HG03571 (cell line): ENCODE results near the gene PREX1.
"Not testable (repeated sequence)": the region's sequence is repeated elsewhere in the genome, so short reads cannot be mapped to it uniquely, and the experiment has no call there.

Experiments
- ATAC-seq: cut with Tn5 transposase; IDR thresholded peaks from one replicate; pipeline ENCODE4 v1.9.1; 2021; ENCODE audit not compliant: unreplicated experiment

Gene PREX1

GRCh38 chr20:48613926-48614325, 213.9 kb downstream of the PREX1 start:
- ATAC-seq = no peak

DNA sequence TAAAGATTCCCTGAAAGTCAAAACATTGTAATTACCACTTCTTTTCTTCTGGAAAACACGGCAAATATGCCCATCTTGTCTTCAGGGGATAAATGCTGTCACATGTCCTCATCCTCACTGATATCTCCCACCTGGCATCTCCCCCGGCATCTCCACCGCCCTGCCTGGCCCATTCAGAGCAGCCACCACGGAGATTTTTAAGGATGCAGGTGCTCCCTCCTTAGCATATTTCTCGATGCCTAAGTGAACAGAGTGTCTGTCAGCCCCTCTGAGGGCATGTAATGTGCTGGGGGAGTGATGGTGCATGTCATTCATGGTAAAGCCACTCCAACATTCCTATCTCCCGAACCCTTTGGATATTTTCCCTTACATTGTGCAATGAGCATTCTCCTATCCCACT, 215.5 kb downstream of the PREX1 start:
- no peak for ATAC-seq

GRCh38 chr20:48610996-48611395, 216.8 kb downstream of the PREX1 start:
- ATAC-seq = no peak

- ATAC-seq = peak; percentile 68
Measured at GRCh38 chr20:48609491-48609978, 218.3 kb downstream of the PREX1 start.

- ATAC-seq = no peak
Measured at GRCh38 chr20:48608756-48609155, 219.0 kb downstream of the PREX1 start.

DNA sequence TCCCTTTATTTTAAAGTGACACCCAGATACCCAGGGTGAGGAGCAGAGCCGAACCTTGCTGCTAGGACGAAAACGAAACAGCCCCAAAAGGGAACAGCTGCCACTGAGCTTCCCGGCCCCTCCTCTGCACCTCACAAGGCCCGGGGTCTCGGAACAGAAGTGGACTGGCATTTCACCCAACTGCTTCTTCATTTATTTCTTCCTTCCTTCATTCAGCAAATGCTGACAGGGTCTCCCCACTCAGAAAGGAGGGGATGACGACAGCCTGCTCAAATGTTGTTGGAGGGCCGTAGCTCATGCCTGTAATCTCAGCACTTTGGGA, 220.3 kb downstream of the PREX1 start:
- no peak for ATAC-seq

- ATAC-seq = no peak
Measured at GRCh38 chr20:48606841-48607543, 220.8 kb downstream of the PREX1 start.

GRCh38 chr20:48606172-48606840, 221.5 kb downstream of the PREX1 start:
- no peak for ATAC-seq

- ATAC-seq = no peak
Measured at GRCh38 chr20:48605364-48606171, 222.2 kb downstream of the PREX1 start.

- no peak for ATAC-seq
Measured at GRCh38 chr20:48604936-48605335, 222.9 kb downstream of the PREX1 start.

GRCh38 chr20:48604426-48604825, 223.4 kb downstream of the PREX1 start:
- ATAC-seq = no peak

GRCh38 chr20:48603819-48604405, 223.9 kb downstream of the PREX1 start:
- no peak for ATAC-seq

DNA sequence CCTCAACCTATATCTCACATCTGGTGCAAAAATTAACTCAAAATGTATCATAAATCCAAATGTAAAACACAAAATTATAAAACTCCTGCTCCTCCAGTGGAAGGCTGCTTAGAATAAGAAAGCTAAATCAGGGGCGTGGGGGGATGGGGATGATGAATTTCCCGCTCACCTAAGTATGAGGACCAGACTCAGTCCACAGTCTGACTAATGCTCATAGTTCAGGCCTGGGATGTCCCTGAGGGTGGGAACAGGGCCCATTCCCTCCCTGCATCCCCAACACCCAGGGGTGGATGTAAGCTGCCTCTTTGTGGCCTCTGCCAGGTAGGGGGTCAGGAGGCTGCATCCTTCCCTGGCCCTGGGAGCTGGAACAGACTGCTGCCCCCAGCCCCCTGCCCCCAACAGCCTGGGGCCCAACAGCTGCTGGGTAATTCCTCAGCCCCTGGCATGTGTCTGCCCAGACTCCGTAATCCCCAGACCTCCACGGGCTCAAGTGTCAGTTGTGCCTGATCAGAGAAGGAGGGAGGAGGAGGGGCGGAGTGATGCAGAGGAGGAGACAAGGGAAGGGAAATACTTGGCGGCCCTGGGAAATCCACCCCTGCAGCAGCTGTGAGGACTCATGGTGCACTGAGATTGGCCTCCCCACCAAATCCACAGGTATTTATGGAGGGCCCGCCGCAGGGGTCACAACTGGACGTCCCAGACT, 224.5 kb downstream of the PREX1 start:
- no peak for ATAC-seq

DNA sequence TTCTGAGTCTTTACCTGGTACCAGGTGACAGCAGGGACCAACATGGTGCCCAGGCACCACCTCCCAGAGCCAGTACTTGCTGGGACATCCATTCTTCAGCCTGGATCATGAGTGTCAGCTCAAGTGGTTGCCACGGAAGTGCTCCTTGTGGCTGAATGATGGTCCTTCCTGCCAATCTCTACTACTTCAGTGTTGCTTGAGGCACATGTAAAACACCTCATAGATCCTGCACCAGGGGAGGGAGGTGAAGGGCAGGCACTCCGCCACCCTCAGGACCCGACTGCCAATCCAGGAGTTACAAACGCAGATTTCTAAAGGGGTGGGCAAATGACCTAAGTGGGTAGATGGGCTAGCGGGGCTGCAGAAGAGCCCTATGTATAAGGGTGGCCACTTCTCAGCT, 226.0 kb downstream of the PREX1 start:
- ATAC-seq = no peak

GRCh38 chr20:48600470-48600945, 227.3 kb downstream of the PREX1 start:
- ATAC-seq = no peak

DNA sequence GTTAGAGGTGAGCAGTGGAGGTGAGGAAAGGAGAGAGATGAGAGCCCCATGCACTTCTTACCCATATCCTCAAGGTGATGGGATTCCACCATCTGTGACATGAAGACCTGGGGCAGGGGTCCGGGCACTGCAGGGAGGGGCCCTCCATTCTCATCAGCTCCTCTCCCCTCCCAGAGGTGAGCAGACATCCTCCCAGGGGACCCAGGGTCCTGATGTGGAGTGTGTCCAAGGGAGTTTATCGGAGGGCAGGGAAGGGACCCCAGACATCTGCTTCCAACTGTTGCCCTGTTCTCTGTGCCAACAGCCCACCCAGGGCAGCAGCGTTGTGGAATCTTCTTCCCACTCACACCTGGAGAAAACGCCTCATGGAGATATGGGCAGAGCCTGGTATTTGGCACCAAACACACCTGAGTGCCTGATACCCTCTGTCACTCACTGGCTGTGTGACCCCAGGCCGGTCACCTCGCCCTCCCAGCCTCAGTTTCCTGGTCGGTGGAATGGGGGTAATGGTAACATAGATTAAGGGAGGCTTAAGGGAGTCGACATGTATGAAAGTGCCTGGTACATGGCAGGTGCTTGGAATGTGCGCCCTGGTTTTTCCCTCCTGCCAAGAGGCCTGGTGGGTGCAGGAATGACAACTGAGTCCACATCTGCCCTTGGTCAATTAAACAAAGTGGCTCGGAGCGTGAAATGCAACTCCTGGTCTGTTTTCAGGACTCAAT, 227.9 kb downstream of the PREX1 start:
- no peak for ATAC-seq

DNA sequence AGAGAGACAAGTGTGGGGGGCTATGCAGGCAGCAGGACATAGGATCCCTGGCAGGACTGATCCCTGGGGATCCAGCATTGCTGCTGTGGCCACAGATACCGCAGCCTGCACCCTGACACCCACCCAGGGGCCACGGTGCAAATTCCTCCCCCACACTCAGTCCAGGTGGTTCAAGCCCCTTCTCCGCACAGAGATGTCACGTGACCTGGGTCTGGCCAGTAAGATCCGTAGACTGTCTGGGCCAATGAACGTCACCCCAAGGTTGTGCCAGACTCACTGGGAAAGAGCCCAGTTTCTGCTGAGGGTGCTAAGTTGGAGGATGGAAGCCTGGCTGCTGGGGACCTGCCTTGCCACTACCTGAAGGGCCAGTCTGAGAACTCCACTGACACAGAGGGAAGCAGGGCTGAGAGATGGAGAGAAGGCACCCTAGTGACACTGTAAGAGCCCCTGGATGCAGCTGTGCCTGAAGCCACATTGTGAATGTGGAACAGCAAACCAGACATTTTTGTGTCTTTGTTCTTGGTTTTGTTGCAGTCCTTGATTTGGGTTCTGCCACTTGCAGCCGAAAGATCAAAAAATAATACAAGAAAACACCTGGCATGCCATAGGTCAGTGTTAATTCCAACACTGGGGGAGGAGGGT, 228.6 kb downstream of the PREX1 start:
- ATAC-seq = no peak

- ATAC-seq = not testable (repeated sequence)
Measured at GRCh38 chr20:48598303-48598941, 229.4 kb downstream of the PREX1 start.
